HG03354 (cell line): ENCODE measurements around the gene PRRC2C.
A peak's percentile ranks its signal among the peaks of the same experiment; 100 is the strongest.
"Not testable (repeated sequence)": the region's sequence is repeated elsewhere in the genome, so short reads cannot be mapped to it uniquely, and the experiment has no call there.

Source experiments
- ATAC-seq: cut with Tn5 transposase; IDR thresholded peaks from one replicate; pipeline ENCODE4 v1.9.1; 2021; ENCODE audit warnings: mild to moderate bottlenecking; ENCODE audit not compliant: unreplicated experiment, poor library complexity, severe bottlenecking

Gene PRRC2C

GRCh38 chr1:171494076-171494475 lies 8.7 kb downstream of the PRRC2C start:
- no peak for ATAC-seq

GRCh38 chr1:171495444-171495843 lies 10.1 kb downstream of the PRRC2C start:
- no peak for ATAC-seq

DNA sequence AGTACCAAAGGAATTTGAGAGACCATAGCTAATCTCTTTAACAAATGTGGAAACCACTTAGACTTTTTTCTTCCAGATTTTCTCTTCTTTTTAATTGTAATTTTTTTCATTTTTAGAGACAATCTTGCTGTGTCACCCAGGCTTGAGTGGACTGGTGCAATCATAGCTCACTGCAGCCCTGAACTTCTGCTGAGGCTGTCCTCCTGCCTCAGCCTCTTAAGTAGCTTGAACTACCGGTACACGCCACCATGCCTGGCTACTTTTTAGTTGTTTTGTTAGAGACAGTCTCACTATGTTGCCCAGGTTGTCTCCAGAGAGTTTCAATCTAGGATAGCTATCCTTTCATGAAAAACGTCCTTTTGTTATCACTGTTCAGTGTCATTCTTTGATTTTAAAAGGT lies 15.0 kb downstream of the PRRC2C start:
- no peak for ATAC-seq

DNA sequence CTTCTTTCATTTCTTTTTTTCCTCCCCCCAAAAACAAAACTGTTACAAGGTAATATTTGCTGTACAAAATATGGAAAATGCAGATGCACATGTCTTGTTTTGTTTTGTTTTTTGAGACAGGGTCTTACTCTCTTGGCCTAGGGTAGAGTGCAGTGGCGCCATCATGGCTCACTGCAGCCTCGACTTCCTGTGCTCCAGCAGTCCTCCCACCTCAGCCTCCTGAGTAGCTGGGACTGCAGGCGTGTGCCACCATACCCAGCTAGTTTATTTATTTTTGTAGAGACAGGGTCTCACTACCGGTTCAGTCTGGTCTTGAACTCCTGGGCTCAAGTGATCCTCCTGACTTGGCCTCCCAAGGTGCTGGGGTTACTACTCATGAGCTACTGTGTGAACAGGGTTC lies 15.5 kb downstream of the PRRC2C start:
- no peak for ATAC-seq

- ATAC-seq, result peak; percentile 87
These were observed 16.1 kb downstream of the PRRC2C start for GRCh38 chr1:171501305-171502024.

DNA sequence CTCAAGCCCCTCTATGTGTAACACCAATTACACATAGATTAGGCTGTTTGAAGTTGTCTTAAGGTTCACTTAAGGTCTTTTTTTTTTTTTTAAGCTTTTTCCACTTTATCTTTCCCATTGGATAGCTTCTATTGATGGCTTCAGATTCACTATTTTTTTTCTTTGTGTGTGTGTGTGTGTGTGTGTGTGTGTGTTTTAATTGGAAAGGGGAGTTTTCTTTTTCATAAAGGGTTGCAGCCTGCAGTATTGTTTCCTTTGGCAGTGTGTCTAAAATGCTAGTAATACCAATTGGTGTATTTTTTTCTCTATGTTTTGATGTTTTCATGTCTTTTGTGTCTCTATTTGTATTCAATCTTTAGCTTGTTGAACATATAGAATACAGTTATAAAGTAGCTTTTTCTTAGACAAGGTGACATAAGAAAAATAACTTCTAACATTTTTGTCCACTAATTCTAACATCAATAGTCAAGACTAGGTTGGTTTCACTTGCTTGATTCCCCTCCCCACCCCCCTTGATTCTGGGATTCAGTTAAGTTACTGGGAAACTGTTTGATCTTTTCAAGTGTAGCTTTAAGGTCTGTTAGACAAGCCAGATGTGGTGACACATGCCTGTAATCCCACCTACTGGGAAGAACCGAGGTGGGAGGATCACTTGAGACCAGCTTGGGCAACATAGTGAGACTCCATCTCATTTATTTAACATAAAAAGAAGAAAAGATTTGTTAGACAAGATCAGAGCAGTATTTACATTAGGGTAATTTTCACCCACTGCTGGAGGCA lies 21.4 kb downstream of the PRRC2C start:
- no peak for ATAC-seq

- ATAC-seq, result no peak
These were observed 22.1 kb downstream of the PRRC2C start for GRCh38 chr1:171507435-171507834.

DNA sequence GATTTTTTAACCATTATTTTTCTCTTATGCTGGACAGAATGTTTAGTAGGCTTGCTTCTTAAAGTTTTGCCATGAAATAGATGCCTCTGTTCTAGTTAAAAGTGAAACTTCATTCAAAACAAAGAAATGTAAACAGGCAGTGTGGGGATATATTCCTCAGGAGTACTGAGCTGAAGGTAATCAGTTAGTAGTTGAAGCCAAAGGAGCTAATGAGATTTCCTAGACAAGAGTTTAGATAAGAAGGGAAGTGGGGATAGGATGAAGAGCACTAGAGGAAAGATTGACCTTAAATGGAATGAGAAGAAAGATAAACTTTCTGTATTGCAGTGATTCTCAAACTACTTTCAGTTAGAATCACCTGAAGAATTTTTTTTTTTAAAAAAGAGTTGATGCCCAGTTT lies 23.9 kb downstream of the PRRC2C start:
- ATAC-seq, result no peak

GRCh38 chr1:171513743-171514142 lies 28.4 kb downstream of the PRRC2C start:
- no peak for ATAC-seq

DNA sequence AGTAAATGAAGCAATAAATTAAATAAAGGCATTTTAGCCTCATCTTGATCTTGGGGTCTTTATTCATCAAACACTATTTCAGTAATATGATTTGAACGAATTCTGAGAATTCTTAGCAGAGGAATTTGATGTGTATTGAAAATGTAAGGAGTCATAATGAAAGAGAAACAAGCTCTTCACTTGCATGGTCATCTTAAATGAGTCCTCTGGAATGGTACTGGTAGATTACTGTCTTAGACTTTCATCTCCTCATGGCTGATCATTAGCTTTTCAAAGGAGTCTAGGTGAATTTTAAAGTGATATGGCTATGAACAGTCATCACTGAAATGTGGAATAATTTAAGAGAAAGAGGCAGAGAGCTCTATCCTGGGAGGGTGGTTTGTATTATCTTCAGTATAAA lies 30.0 kb downstream of the PRRC2C start:
- no peak for ATAC-seq

DNA sequence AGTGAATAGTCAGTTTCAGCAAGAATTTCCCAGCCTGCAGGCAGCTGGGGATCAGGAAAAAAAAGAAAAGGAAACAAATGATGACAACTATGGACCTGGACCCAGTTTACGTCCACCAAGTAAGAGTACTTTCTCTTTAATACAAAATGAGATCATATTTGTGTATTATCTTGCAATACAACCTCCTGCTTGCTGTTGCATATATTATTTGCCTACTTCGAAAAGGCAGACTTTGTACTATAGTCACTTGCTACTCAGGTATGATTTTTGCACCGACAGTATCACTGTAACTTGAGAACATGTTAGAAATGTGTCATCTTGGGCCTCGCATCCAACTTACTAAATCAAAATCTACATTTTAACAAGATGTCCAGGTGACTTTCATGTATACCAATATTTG lies 30.4 kb downstream of the PRRC2C start:
- no peak for ATAC-seq

DNA sequence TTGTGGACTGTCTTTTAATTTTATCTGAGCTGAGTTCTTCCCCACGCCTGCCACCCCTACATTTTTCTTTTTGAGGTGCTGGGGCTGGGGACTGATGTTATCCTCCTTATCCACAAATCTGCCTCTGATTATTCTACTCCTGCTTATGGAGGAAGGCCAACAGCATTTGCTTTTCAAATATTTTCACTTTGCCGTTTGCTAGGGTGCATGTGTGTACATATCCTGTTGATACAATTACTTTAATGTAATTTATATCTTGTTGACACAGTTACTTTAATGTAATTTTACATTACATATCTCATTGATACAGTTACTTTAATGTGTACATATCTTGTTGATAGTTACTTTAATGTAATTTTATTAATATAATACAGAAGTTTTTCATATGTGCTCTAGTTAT lies 36.2 kb downstream of the PRRC2C start:
- ATAC-seq, result no peak

DNA sequence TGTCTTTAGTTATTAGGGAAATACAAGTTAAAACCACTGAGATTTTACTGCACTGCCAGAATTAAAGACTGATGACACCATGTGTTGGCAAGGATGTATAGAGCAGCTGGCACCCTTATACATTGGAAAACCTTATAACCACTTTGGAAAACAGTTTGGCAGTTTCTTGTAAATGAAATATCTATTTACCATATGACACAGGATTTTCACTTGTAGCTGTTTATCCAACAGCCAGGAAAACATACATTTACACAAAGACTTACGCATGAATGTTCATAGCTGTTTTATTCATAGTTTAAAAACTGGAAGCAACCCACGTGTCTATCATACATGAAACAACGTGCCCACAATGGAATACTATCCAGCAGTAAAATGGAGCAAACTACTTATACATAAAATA lies 45.3 kb downstream of the PRRC2C start:
- no peak for ATAC-seq

GRCh38 chr1:171532520-171532919 lies 47.2 kb downstream of the PRRC2C start:
- ATAC-seq, result no peak

- ATAC-seq, result no peak
These were observed 60.2 kb downstream of the PRRC2C start for GRCh38 chr1:171545523-171545922.

DNA sequence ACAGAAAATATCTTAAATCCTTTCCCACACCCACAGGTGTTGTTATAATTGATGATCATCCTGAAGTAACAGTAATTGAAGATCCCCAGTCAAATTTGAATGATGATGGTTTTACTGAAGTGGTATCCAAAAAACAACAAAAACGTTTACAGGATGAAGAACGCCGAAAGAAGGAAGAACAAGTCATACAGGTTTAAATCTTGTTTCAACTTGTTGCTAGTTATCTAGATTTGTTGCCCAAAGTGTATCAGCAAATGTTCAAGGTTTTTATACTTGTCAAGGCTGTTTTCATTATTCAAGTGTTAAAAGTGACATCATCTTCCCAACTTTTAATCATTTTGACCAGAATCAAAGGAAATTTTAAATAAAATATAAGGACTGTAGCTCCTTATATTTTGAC lies 64.7 kb downstream of the PRRC2C start:
- no peak for ATAC-seq

DNA sequence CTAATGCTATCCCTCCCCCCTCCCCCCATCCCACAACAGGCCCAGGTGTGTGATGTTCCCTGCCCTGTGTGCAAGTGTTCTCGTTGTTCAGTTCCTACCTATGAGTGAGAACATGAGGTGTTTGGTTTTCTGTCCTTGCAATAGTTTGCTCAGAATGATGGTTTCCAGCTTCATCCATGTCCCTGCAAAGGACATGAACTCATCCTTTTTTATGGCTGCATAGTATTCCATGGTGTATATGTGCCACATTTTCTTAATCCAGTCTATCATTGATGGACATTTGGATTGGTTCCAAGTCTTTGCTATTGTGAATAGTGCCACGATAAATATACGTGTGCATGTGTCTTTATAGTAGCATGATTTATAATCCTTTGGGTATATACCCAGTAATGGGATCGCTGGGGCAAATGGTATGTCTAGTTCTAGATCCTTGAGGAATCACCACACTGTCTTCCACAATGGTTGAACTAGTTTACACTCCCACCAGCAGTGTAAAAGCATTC lies 65.3 kb downstream of the PRRC2C start:
- ATAC-seq, result not testable (repeated sequence)

GRCh38 chr1:171553960-171554359 lies 68.6 kb downstream of the PRRC2C start:
- ATAC-seq, result not testable (repeated sequence)

- ATAC-seq, result no peak
These were observed 78.3 kb downstream of the PRRC2C start for GRCh38 chr1:171563675-171564074.

- no peak for ATAC-seq
These were observed 81.1 kb downstream of the PRRC2C start for GRCh38 chr1:171566467-171566866.

GRCh38 chr1:171570295-171570694 lies 85.0 kb downstream of the PRRC2C start:
- ATAC-seq, result no peak
